PC-3 (cell line): ENCODE results near the gene SLTM. TPM values are rescaled to one million over a fixed set of nuclear protein-coding genes. Genes with fewer than 3 reads are reported as not detected.
"Not testable (repeated sequence)": the region's sequence is repeated elsewhere in the genome, so short reads cannot be mapped to it uniquely, and the experiment has no call there.

Experiments used
- ATAC-seq: fragments of 200-7000 bp; cut with Tn5 transposase; 2 replicates; pipeline ENCODE4 v1.9.1; 2020; ENCODE audit warnings: mild to moderate bottlenecking, moderate library complexity
- BruUV-seq: library from RNA; stranded (reverse); fragments of 400-500 nt; replicated peaks from 2 replicates; lab custom pipeline; 2021; lab: Mats Ljungman, UMichigan
- CTCF ChIA-PET: fragments of 300-600 bp; sonication (Branson Sonifier 250); formaldehyde crosslinking; loops from one replicate; lab custom pipeline; 2022; ENCODE audit warnings: antibody characterized with exemption; lab: Charles Lee
- POLR2A ChIA-PET: fragments of 300-600 bp; sonication (Branson Sonifier 250); formaldehyde crosslinking; loops from one replicate; lab custom pipeline; 2022; ENCODE audit warnings: antibody characterized with exemption; ENCODE audit not compliant: unreplicated experiment; lab: Charles Lee
- DNase-seq: peaks from one replicate; pipeline ENCODE4 v3.0.0-alpha.2; 2015
- H2AFZ ChIP-seq: fragments of 300-600 bp; sonication (generic); 2 replicates; pipeline ENCODE4 v1.6.0; 2016; ENCODE audit warnings: antibody characterized with exemption, low read length
- H3F3A ChIP-seq: fragments of 300-600 bp; sonication (generic); one replicate; pipeline ENCODE4 v1.6.0; 2017; ENCODE audit warnings: antibody characterized with exemption, low read length, control low read depth, mild to moderate bottlenecking; ENCODE audit not compliant: unreplicated experiment
- H3K27ac ChIP-seq: fragments of 300-600 bp; sonication (generic); 2 replicates; pipeline ENCODE4 v1.5.1; 2016; ENCODE audit warnings: mild to moderate bottlenecking, low read length
- H3K27me3 ChIP-seq: fragments of 300-600 bp; sonication (generic); 2 replicates; pipeline ENCODE4 v1.6.1; 2016; ENCODE audit warnings: low read length, mixed read lengths
- H3K36me3 ChIP-seq: fragments of 300-600 bp; sonication (generic); 2 replicates; pipeline ENCODE4 v1.6.1; 2016; ENCODE audit warnings: low read depth, mixed run types, low read length, mixed read lengths
- H3K4me1 ChIP-seq: fragments of 300-600 bp; sonication (generic); 2 replicates; pipeline ENCODE4 v1.5.1; 2016; ENCODE audit warnings: low read length; ENCODE audit not compliant: insufficient read depth
- H3K4me2 ChIP-seq: fragments of 300-600 bp; sonication (generic); 2 replicates; pipeline ENCODE4 v1.6.0; 2016; ENCODE audit warnings: low read length
- H3K4me3 ChIP-seq: fragments of 300-600 bp; sonication (generic); 2 replicates; pipeline ENCODE4 v1.5.1; 2016; ENCODE audit warnings: mild to moderate bottlenecking, low read length, mixed read lengths
- H3K79me2 ChIP-seq: fragments of 300-600 bp; sonication (generic); 2 replicates; pipeline ENCODE4 v1.6.1; 2017; ENCODE audit warnings: low read length, mixed read lengths
- H3K9ac ChIP-seq: fragments of 300-600 bp; sonication (generic); 2 replicates; pipeline ENCODE4 v1.6.0; 2016; ENCODE audit warnings: mild to moderate bottlenecking, low read length
- H3K9me2 ChIP-seq: fragments of 300-600 bp; sonication (generic); replicated peaks from 2 replicates; pipeline ENCODE4 v1.6.1; 2016; ENCODE audit warnings: mixed run types, low read length, mixed read lengths
- H3K9me3 ChIP-seq: fragments of 300-600 bp; sonication (generic); 2 replicates; pipeline ENCODE4 v1.6.1; 2016; ENCODE audit warnings: low read length, mixed read lengths
- H4K20me1 ChIP-seq: fragments of 300-600 bp; sonication (generic); 2 replicates; pipeline ENCODE4 v1.6.1; 2016; ENCODE audit warnings: low read length, mixed read lengths
- CTCF ChIP-seq: fragments of 300-600 bp; sonication (generic); conservative IDR thresholded peaks from 2 replicates; pipeline ENCODE4 v1.5.1; 2017; ENCODE audit warnings: antibody characterized with exemption, low read depth, mild to moderate bottlenecking, low read length
- EZH2 ChIP-seq: fragments of 300-600 bp; sonication (generic); IDR thresholded peaks from one replicate; pipeline ENCODE4 v1.6.1; 2017; ENCODE audit warnings: antibody characterized with exemption, mild to moderate bottlenecking, low read length; ENCODE audit not compliant: unreplicated experiment
- EZH2phosphoT487 ChIP-seq: fragments of 300-600 bp; sonication (generic); IDR thresholded peaks from 2 replicates; pipeline ENCODE4 v1.6.1; 2018; ENCODE audit warnings: mild to moderate bottlenecking, antibody characterized with exemption, low read length, borderline replicate concordance
- intact Hi-C: fragments of 100-400 bp; cut with micrococcal nuclease; formaldehyde crosslinking; loops from 2 replicates; pipeline ENCODE4 v1.9.0; 2023
- total RNA-seq: library from RNA; depleted of rRNA; stranded (reverse); fragments of >200 nt; gene quantifications from 2 replicates; pipeline ENCODE4 v1.2.3, GENCODE V29; 2014

Gene SLTM
- total RNA-seq, 1 experiment from 2014 or later: 103 TPM

- intact Hi-C loops: no loop called here
- no TSS peak for BruUV-seq
- POLR2A ChIA-PET: no interaction called here
- Histone ChIP-seq H3K4me1 (no peaks in the 10 kb centered on the region), H3K9me2 (no peaks in the 10 kb centered on the region), H3K4me3 (no peak overlapping the region), H3K36me3 (peaks cover 23% of the 10 kb centered on the region), H3K9me3 (no peaks in the 10 kb centered on the region), H2AFZ (no peak overlapping the region), H3K79me2 (peaks cover 58% of the 10 kb centered on the region), H3F3A (no peaks in the 10 kb centered on the region), H3K4me2 (no peak overlapping the region), H4K20me1 (0 out of 2 replicates have a peak, but pooled peaks cover 3% of the 10 kb centered on the region), H3K27ac (no peak overlapping the region), H3K9ac (no peak overlapping the region), H3K27me3 (no peaks in the 10 kb centered on the region)
- ATAC-seq: no peak
- CTCF ChIA-PET: no interaction called here
- no peak for DNase-seq
- TF ChIP-seq EZH2phosphoT487 (no peak), EZH2 (no peak), CTCF (no peak)
These were observed 15.2 kb downstream of the SLTM start for GRCh38 chr15:58918239-58918638.

- H3K9me3 ChIP-seq, H4K20me1 ChIP-seq, H3K4me2 ChIP-seq, H3K27me3 ChIP-seq, ATAC-seq, H3F3A ChIP-seq, H2AFZ ChIP-seq, H3K4me3 ChIP-seq, BruUV-seq, intact Hi-C loops, H3K27ac ChIP-seq, H3K9me2 ChIP-seq, H3K4me1 ChIP-seq, CTCF ChIA-PET, POLR2A ChIA-PET, H3K9ac ChIP-seq, DNase-seq: not testable (repeated sequence)
- H3K36me3 ChIP-seq: peaks cover 27% of the 10 kb centered on the region
- H3K79me2 ChIP-seq: peaks cover 52% of the 10 kb centered on the region
These were observed 15.8 kb downstream of the SLTM start for GRCh38 chr15:58917613-58918129.

- Histone ChIP-seq H3K36me3 (peaks cover 31% of the 10 kb centered on the region), H3K79me2 (peaks cover 51% of the 10 kb centered on the region), H3K9ac (no peak overlapping the region), H3K27ac (no peak overlapping the region), H2AFZ (no peak overlapping the region), H3K9me2 (no peaks in the 10 kb centered on the region), H3K4me3 (no peak overlapping the region), H4K20me1 (0 out of 2 replicates have a peak, but pooled peaks cover 3% of the 10 kb centered on the region), H3K27me3 (no peaks in the 10 kb centered on the region), H3K9me3 (no peaks in the 10 kb centered on the region), H3F3A (no peaks in the 10 kb centered on the region), H3K4me2 (no peak overlapping the region), H3K4me1 (no peaks in the 10 kb centered on the region)
- TF ChIP-seq CTCF: no peak
- no peak for TF ChIP-seq EZH2phosphoT487
- TF ChIP-seq EZH2: no peak
- ChIA-PET POLR2A (interaction anchor here (0.7 kb wide), 1 partner anchor 15 kb away, joined by 4 read pairs; no protein-coding TSS in a partner anchor), CTCF (no interaction called here)
- intact Hi-C loops: no loop called here
- ATAC-seq (no peak), DNase-seq (no peak)
- no TSS peak for BruUV-seq
These were observed 16.5 kb downstream of the SLTM start for GRCh38 chr15:58916962-58917361.
